GM19025 (cell line): ENCODE data around the gene NOLC1.
A peak's percentile ranks its signal among the peaks of the same experiment; 100 is the strongest.

ENCODE experiments used
- ATAC-seq: cut with Tn5 transposase; IDR thresholded peaks from one replicate; pipeline ENCODE4 v1.9.1; 2021; ENCODE audit warnings: mild to moderate bottlenecking, low read depth, moderate library complexity; ENCODE audit not compliant: unreplicated experiment

Gene NOLC1

DNA sequence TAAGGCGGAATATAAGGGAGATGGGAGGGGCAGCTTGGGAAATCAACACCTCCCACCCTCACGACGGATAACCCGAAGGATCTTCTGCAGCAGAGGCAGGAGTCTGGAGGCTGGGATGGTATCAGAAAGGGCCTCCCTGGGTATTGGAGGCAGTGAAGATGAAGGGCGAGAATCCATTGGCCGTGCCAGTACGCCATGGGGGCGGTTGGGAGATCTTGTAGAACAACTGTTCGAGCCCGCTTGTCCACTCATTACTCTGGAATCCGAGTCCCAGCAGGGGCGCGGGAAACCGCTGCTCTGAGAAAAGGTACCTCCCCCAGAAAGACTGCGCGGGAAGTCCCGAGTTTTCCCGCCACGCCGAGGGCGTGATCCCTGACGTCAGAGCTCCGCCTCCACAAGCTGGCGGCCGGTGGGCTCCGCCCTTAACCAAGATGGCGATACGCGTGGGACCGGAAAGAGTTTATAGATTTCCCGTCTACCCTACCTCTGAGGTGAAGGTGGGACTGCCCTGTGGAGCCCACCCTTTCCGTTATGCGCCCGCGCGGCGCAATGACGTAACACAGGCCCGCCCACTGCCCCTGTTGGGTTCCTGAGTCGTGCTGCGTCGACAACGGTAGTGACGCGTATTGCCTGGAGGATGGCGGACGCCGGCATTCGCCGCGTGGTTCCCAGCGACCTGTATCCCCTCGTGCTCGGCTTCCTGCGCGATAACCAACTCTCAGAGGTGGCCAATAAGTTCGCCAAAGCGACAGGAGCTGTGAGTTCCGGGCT lies at the start of gene NOLC1:
TSS of gene NOLC1 (plus strand) at position 616 of the 771 bp plus-strand sequence. CDS start at position 638, 22 bp downstream.
- ATAC-seq = peak; percentile 91

DNA sequence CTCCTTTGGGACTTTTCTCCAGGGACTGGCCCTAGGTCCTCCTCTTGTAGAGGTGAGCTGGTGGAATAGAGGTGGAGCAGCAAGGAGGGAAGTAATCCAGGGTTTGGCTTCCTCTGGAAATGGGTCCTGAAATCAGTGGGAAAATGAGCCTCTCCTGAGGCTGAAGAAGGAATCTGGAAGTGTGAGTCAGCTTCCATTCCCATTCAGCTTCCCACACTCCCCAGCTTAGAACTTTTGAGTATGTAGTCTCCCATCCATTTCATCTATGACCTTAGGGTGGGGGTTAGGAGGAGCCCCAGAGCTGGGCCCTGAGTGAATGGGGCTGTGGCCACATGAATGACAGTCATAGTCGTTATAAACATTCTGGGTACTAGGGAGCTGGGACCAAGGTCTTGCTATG lies 49.8 kb upstream of the NOLC1 start:
- no peak for ATAC-seq

DNA sequence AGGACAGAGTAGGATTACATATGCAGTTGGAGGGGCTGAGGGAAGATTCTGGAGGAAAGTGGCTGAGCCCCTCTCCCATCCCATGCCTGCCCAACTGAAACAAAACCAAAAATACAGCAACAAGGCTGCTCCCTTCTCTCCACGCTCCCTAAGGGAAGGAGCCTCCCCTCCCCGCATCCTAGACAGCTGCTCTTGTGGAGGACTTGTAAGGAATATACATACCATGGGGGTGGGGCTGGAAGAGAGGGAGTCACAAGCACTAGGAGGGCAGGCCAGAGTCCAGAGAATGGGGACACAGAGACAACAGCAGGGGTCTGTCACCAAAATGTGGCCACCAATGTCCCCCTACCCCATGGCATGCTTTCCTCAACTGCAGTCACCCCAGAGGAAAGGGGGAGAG lies 45.2 kb upstream of the NOLC1 start:
- ATAC-seq = no peak

GRCh38 chr10:102109166-102110116 lies 42.7 kb upstream of the NOLC1 start:
- no peak for ATAC-seq

- no peak for ATAC-seq
These were observed 40.9 kb upstream of the NOLC1 start for GRCh38 chr10:102111276-102111675.

DNA sequence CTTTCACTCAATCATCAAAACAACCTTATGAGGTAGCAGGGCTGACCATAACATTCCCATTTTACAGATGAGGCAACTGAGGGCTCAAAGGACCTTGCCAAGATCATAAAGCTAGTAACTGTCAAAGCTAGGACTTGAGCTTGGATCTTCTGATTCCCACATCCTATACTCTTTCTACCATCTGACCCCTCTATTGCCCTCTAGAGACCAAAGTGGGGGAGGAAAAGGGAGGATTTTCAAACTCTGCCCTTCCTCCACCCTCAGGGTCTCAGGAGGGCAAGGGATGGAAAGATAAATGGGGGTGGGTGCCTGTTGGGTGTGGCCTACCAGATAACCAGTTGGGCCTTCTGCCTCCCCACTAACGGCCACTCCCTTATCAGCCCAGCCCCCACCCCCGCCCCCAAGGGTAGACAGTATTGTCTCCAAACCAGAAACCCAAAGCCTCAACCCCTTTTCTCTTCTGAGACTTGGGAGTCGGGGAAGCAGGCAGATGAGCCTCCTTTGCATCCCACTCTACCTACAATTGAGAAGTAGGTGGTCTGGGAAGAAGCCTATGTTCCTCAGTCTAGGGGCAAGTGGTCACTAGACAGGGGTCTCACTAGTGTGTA lies 39.9 kb upstream of the NOLC1 start:
- no peak for ATAC-seq

- ATAC-seq = no peak
These were observed 38.8 kb upstream of the NOLC1 start for GRCh38 chr10:102113261-102113955.

DNA sequence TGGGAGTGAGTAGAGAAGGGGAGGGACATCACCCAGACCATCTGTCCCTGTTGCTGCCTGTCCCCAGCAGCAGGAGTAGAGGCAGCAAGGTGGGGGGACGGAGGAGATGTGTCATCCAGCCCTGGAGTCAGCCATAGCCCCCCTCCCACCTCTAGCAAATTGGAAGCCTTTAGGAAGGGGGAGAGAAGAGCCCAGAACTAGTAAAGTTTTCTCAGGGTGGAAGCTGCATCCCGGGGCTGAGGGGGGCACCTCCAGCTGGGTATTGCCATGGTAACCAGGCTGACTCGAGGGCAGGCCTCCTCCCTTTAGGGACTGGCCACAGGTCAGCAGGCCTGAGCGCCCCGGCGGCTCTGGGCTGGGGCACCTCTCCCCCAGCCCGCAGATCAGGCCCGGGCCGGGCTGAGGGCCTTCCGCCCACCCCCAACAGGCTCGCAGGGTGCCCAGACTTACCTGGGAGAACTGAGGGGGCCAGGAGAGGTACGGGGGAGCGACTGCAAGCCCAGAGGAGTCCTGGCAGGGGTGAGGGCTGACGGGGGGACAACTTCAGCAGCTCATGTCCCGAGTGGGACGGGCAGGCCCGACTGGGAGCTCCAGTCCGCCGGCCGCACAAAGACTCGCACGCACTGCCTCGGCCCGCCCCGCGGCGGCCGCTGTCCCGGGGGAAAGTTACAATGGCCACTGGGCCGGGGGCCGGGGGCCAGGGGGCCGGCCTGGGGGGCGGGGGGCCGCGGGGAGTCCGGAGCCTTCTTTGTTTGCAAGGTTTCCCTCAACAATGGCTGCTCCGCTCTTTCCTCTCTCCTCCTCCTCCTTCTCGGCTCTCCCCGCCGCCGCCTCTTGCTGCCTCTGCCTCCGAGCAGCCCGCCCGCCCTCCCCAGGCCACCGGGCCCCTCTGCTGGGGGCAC lies 38.0 kb upstream of the NOLC1 start:
- peak; percentile 12 for ATAC-seq

DNA sequence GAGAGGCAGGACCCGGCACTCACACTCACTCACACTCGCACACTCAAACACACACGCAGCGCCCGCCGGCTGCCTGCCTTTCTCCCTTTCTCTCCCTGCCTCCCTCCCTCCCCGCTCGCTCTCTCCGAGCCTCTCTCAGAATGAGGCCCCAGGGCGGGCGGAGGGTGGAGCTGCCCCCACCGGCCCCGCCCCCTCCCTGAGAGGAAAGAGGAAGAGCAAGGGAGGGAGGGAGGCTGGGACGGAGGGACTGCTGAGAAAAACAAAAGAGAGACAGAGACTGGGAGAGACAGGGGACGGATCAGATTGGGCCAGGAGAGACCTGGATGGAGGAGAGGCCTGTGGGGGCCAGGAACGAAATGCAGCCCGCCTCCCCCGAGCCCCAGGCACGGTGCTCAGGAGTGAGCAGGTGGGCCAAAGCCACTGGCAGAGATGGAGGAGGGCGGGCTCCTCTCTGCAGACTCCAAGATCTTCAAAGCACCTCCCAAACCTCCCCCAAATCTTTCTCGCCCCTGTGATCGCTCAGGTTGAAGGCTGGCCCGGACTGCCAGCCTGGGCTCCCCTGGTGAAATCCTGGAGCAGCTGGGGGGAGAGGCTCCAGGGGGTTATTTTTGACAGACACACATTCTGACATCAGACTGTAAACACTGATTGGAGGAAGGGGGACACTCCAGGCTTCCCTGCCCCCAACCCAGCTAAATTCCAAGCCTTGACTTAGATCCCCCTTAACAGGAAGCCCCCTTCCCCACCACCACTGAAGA lies 37.1 kb upstream of the NOLC1 start:
- ATAC-seq = peak; percentile 75

DNA sequence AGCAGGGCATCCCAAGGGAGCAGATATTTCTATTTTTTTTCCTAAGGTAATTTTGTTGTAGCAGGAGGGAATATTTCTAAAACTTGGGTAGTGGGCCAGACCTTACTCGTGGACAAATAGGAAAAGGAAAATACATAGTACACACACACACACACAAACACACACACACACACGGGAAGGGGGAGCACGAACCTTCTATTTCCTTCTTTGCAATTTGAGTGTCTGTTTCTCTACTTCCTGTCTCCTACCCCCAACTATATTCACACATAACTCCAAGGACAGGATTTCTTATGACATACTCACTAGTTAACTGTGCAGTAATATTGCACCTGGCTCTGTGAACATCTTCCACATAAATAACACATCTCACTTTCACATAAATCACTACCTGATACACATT lies 36.4 kb upstream of the NOLC1 start:
- ATAC-seq = no peak

- ATAC-seq = no peak
These were observed 35.5 kb upstream of the NOLC1 start for GRCh38 chr10:102116656-102117055.

GRCh38 chr10:102117391-102118159 lies 34.6 kb upstream of the NOLC1 start:
- no peak for ATAC-seq

DNA sequence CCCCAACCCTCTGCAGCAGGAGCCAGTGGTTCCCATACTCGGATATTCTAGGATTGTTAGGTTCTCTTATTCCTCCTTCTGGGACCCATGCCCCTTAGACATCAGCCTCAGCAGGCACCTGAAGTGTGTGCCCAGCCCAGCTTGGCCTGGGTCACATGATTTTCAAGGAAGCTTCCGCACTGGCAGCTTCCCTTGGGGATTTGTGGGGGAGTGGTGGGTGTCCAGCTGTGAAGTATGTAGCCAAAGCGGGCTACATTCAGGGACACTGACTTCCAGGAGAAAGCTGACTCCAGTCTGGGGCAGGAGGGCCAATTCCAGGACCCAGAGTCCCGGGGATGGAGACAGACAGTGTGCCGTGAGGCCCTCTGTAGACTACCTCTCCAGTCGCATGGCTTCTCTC lies 33.3 kb upstream of the NOLC1 start:
- ATAC-seq = no peak

DNA sequence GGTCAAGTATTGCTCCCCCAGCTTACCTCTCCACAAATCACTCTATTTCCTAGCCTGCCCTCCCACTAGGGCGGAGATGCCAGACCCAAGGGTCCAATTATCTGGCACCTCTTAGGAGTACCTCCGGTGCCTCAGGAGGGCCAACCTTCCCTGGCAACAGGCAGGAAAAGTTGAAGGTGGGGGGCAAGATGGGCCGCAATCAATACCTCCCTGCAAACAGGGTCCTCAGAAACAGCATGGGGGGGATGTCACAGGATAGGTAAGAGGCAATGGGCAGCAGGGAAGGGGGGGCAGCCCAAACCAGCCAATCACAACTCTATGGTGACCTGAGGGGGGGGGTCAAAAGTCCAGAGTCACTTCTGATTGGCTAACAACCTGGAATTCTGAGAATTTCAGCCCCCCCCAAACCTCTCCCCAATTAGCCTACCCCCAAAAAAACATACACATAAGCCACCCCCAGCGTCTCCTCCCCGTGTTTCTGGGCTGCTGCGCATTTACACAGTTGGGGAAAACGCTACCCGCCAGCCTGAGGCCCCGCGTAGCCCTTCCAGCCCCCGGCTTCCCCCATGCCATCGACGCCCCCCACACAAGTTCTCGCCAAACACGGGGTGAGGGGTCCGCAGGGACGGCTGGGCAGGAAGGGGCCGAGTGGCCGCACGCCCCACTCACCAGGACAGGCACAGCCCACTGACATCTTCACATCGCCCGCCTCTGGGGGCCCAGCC lies 32.6 kb upstream of the NOLC1 start:
- no peak for ATAC-seq

- ATAC-seq = peak; percentile 76
These were observed 31.8 kb upstream of the NOLC1 start, which contains the start of gene LDB1 for GRCh38 chr10:102120142-102120990. TSS of gene LDB1 (minus strand) at chr10:102120368. CDS start at chr10:102120110, 258 bp downstream.

DNA sequence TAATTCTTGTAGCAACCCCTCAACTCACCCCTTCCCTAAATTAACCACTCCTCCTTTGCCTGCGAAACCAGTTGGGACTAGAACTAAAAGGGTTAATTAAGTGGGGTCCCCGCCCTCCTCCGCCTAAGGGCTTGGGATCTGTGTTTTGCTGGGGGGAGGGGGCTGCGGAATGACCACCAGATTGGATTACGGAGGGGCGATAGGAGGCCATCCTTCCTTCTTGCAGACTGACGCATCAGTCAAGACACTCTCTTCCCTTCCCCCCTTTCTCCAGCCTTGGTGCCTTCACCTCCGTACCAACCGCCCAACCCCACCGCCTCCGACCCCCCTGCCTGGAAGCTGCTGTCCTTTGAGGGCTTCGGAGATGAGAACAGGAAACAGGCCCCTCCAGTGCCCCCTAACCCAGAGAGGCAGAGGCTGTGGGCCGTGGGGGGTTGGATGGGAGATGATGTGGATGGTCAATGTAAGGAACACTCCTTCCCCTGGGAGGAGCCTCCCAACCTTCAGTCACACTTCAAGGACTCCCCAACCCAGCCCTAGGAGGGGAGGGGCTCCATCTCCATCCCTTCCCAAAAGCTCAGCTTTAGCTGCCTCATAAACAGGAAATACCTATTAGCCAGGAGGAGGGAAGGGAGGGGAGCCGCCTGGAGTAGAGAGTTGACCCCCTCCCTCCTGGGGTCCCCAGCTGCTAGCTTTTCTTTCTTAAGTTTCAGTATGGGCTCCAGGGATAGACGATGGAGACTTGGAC lies 31.0 kb upstream of the NOLC1 start:
- ATAC-seq = no peak
